GM21447 (cell line): Measurements from ENCODE around the gene KLF11.
"Not testable (repeated sequence)": the region's sequence is repeated elsewhere in the genome, so short reads cannot be mapped to it uniquely, and the experiment has no call there.

ENCODE experiments used
- ATAC-seq: cut with Tn5 transposase; IDR thresholded peaks from one replicate; pipeline ENCODE4 v1.9.1; 2021; ENCODE audit not compliant: unreplicated experiment

The KLF11 gene

GRCh38 chr2:10080536-10081304 lies 37.4 kb downstream of the KLF11 start:
- no peak for ATAC-seq

GRCh38 chr2:10083046-10083445 lies 39.7 kb downstream of the KLF11 start:
- no peak for ATAC-seq

GRCh38 chr2:10083692-10084211 lies 40.4 kb downstream of the KLF11 start:
- peak; percentile 31 for ATAC-seq

GRCh38 chr2:10084223-10084865 lies 41.0 kb downstream of the KLF11 start:
- ATAC-seq: no peak

- ATAC-seq: no peak
Measured at GRCh38 chr2:10085043-10085667, 41.8 kb downstream of the KLF11 start.

GRCh38 chr2:10085668-10086059 lies 42.3 kb downstream of the KLF11 start:
- no peak for ATAC-seq

- ATAC-seq: no peak
Measured at GRCh38 chr2:10086950-10087349, 43.6 kb downstream of the KLF11 start.

- ATAC-seq: no peak
Measured at GRCh38 chr2:10087360-10087759, 44.0 kb downstream of the KLF11 start.

- peak; percentile 49 for ATAC-seq
Measured at GRCh38 chr2:10089565-10090190, 46.3 kb downstream of the KLF11 start.

- ATAC-seq: peak; percentile 40
Measured at GRCh38 chr2:10091182-10091888, 48.0 kb downstream of the KLF11 start.

GRCh38 chr2:10091889-10092244 lies 48.5 kb downstream of the KLF11 start:
- not testable (repeated sequence) for ATAC-seq

- ATAC-seq: no peak
Measured at GRCh38 chr2:10094271-10094814, 51.0 kb downstream of the KLF11 start.

GRCh38 chr2:10095175-10095574 lies 51.8 kb downstream of the KLF11 start:
- ATAC-seq: no peak

GRCh38 chr2:10096641-10097040 lies 53.3 kb downstream of the KLF11 start:
- ATAC-seq: no peak

- ATAC-seq: peak; percentile 90
Measured at GRCh38 chr2:10097352-10098148, 54.2 kb downstream of the KLF11 start.

GRCh38 chr2:10101491-10101890 lies 58.1 kb downstream of the KLF11 start:
- ATAC-seq: no peak

GRCh38 chr2:10103179-10103578 lies 59.8 kb downstream of the KLF11 start:
- ATAC-seq: no peak
